K562 (cell line): ENCODE results near the gene ANKZF1.

ENCODE experiments used
- CAMTA2 ChIP-seq: fragments of 250-450 bp; sonication (Bioruptor Pico); conservative IDR thresholded peaks from 2 replicates; pipeline ENCODE4 v1.5.1; 2022
- CHD2 ChIP-seq: IDR thresholded peaks from 2 replicates; pipeline ENCODE4 v1.6.1; 2011; ENCODE audit warnings: low read depth, low read length
- CTCF ChIP-seq, 3 experiments: IDR thresholded peaks in 2 of 3; conservative IDR thresholded peaks in 1 of 3; 2 replicates each; pipeline ENCODE4 v1.5.1; 2011 to 2012; ENCODE audit warnings: low read length in 3 of 3, mild to moderate bottlenecking in 3 of 3, control low read depth in 2 of 3, improper control_type of control experiment in 1 of 3, inconsistent platforms in 1 of 3, low read depth in 1 of 3, mixed read lengths in 1 of 3, moderate library complexity in 1 of 3; ENCODE audit not compliant: insufficient read depth in 2 of 3
- E2F1 ChIP-seq: sonication (generic); formaldehyde crosslinking; IDR thresholded peaks from 2 replicates; pipeline ENCODE4 v1.8.1; 2023; ENCODE audit warnings: mild to moderate bottlenecking, missing genetic modification reagents, moderate library complexity
- FOXK1 ChIP-seq: sonication (generic); formaldehyde crosslinking; IDR thresholded peaks from 2 replicates; pipeline ENCODE4 v1.8.0; 2022; ENCODE audit warnings: missing genetic modification reagents, mild to moderate bottlenecking, borderline replicate concordance
- HDAC2 ChIP-seq: fragments of 450-650 bp; IDR thresholded peaks from 2 replicates; pipeline ENCODE4 v1.6.1; 2016; ENCODE audit warnings: mild to moderate bottlenecking
- POLR2A ChIP-seq: fragments of 450-650 bp; conservative IDR thresholded peaks from 2 replicates; pipeline ENCODE4 v1.6.1; 2016
- SMAD4 ChIP-seq: fragments of 250-450 bp; sonication (Bioruptor Pico); conservative IDR thresholded peaks from 2 replicates; pipeline ENCODE4 v1.8.0; 2021; ENCODE audit warnings: inconsistent platforms, mild to moderate bottlenecking, moderate library complexity
- TBP ChIP-seq: optimal IDR thresholded peaks from 2 replicates; pipeline ENCODE3; 2011; ENCODE audit warnings: low read depth, low read length, improper control_type of control experiment
- ZBTB40 ChIP-seq, 2 experiments: fragments of 450-650 bp in 1 of 2; sonication (generic) in 1 of 2; formaldehyde crosslinking in 1 of 2; IDR thresholded peaks; 2 replicates each; pipeline versions ENCODE4 v1.7.1 to v1.9.0; 2016 to 2022; ENCODE audit warnings: inconsistent platforms in 1 of 2, mild to moderate bottlenecking in 1 of 2, missing genetic modification reagents in 1 of 2
- ZBTB49 ChIP-seq: sonication (generic); formaldehyde crosslinking; IDR thresholded peaks from 2 replicates; pipeline ENCODE4 v1.8.0; 2022; ENCODE audit warnings: missing genetic modification reagents, mild to moderate bottlenecking, borderline replicate concordance
- ZNF551 ChIP-seq: fragments of 250-450 bp; sonication (Bioruptor Pico); IDR thresholded peaks from 2 replicates; pipeline ENCODE4 v1.5.0; 2021; ENCODE audit warnings: mild to moderate bottlenecking, moderate library complexity
- ZSCAN29 ChIP-seq: fragments of 450-650 bp; IDR thresholded peaks from 2 replicates; pipeline ENCODE4 v1.6.1; 2017

- no peak for TF ChIP-seq E2F1 (CRISPR knock-in tag)
- TF ChIP-seq ZSCAN29 = no peak
- no peak for TF ChIP-seq CHD2
- no peak for TF ChIP-seq FOXK1 (CRISPR knock-in tag)
- TF ChIP-seq CTCF (IDR thresholded peaks at IDR 0.05 in 2 of 3, conservative IDR thresholded peaks at IDR 0.05 in 1 of 3; ENCODE audit: insufficient read depth in 2 of 3, low read depth in 1 of 3, low read length in 3 of 3) = no peak
- TF ChIP-seq TBP = no peak
- TF ChIP-seq HDAC2 = no peak
- TF ChIP-seq ZNF551 (CRISPR knock-in tag) = no peak
- TF ChIP-seq ZBTB40 (IDR thresholded peaks at IDR 0.05) = no peak
- TF ChIP-seq ZBTB40 (CRISPR knock-in tag; IDR thresholded peaks at IDR 0.05) = no peak
- no peak for TF ChIP-seq ZBTB49 (CRISPR knock-in tag)
- no peak for TF ChIP-seq CAMTA2 (CRISPR knock-in tag)
- TF ChIP-seq SMAD4 (CRISPR knock-in tag) = no peak
- TF ChIP-seq POLR2A = no peak
Observed at GRCh38 chr2:219205165-219205538, 24.5 kb upstream of the ANKZF1 start.
